GM21515 (cell line): ENCODE data around the gene USF2.

Experiments
- ATAC-seq: cut with Tn5 transposase; IDR thresholded peaks from one replicate; pipeline ENCODE4 v1.9.1; 2021; ENCODE audit not compliant: unreplicated experiment

USF2 gene

GRCh38 chr19:35264268-35265125 is 4.3 kb upstream of the USF2 start:
- no peak for ATAC-seq

GRCh38 chr19:35265126-35265899 is 3.4 kb upstream of the USF2 start:
- ATAC-seq = no peak

- ATAC-seq = no peak
These were observed 2.8 kb upstream of the USF2 start for GRCh38 chr19:35265900-35266519.

DNA sequence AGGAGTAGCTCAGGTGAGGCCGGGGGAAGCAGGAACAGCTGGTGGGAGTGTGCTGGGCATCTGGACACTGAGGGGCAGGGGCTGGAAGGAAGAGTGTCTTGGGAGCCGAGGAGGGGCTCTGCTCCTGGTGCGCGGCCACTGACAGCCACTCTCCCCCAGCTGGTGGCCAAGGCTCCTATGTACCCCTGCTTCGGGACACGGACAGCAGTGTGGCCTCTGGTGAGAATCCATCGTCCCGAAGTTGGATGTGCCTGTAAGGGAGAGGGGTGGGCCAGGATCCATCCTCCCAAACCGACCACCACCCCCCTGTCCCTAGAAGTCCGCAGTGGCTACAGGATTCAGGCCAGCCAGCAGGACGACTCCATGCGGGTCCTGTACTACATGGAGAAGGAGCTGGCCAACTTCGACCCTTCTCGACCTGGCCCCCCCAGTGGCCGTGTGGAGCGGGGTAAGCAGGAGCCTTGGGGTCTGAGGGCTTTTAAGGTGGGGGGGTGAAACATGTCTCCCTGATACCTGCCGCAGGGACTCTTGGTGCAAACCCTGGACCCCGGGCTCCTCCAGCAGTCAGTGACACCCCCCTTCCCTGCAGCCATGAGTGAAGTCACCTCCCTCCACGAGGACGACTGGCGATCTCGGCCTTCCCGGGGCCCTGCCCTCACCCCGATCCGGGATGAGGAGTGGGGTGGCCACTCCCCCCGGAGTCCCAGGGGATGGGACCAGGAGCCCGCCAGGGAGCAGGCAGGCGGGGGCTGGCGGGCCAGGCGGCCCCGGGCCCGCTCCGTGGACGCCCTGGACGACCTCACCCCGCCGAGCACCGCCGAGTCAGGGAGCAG is 2.0 kb upstream of the USF2 start:
- no peak for ATAC-seq

DNA sequence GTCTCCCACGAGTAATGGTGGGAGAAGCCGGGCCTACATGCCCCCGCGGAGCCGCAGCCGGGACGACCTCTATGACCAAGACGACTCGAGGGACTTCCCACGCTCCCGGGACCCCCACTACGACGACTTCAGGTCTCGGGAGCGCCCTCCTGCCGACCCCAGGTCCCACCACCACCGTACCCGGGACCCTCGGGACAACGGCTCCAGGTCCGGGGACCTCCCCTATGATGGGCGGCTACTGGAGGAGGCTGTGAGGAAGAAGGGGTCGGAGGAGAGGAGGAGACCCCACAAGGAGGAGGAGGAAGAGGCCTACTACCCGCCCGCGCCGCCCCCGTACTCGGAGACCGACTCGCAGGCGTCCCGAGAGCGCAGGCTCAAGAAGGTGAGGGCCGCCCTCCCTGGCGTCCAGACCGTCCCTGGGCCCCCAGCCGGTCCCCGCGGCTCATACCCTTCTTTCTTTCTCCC is 1.4 kb upstream of the USF2 start:
- no peak for ATAC-seq

DNA sequence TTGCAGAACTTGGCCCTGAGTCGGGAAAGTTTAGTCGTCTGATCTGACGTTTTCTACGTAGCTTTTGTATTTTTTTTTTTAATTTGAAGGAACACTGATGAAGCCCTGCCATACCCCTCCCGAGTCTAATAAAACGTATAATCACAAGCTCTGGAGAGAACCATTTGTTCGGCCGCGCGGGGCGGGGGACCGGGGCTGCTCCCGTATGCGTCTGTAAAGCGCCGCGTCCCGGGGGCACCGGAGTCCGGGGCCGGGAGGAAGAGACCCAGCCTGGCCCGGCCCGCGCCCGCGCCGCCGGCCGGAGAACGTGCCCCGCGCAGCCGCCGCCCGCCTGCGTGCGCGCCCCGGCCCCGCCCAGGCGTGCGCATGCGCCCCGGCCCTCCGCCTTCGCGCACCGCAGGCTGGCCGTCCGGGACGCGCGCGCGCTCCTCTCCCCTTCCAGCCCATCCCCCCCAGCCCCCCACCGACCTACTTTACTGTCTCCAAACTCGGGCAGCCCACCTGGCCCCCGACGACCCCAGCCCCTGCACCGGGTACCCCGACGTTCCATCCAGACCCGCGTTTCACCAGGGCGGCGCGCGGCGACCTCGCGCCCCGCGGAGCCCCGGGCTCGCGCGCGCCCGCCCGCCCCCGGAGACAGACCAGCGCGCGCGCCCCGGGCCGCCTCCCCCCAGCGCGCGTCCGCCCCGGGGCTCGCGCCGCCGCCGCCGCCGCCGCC is 785 bp upstream of the USF2 start:
- peak; percentile 44 for ATAC-seq

- ATAC-seq = peak; percentile 43
These were observed 816 bp downstream of the USF2 start for GRCh38 chr19:35269438-35270117.

- no peak for ATAC-seq
These were observed 1.6 kb downstream of the USF2 start for GRCh38 chr19:35270381-35270811.

DNA sequence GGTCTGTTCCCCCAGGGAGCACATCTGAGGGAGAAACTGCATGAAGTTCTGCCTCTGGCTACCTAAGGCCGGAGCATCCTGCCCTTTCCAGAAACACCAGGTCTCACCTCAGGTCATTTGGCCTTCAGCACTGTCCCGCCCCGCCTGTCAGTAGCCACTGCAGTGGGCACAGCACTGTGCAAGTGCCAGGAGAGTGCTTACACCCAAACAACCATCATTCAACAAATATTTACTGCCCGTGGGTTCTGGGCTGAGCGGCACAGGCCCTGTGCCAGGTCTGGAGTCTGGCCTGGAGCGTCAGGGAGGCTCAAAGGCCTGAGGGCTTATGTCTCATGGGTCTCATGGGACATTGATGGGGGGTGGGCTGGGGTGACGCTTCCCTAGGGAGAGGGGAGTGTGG is 2.8 kb downstream of the USF2 start:
- ATAC-seq = no peak

- ATAC-seq = no peak
These were observed 3.5 kb downstream of the USF2 start for GRCh38 chr19:35272122-35272719.

DNA sequence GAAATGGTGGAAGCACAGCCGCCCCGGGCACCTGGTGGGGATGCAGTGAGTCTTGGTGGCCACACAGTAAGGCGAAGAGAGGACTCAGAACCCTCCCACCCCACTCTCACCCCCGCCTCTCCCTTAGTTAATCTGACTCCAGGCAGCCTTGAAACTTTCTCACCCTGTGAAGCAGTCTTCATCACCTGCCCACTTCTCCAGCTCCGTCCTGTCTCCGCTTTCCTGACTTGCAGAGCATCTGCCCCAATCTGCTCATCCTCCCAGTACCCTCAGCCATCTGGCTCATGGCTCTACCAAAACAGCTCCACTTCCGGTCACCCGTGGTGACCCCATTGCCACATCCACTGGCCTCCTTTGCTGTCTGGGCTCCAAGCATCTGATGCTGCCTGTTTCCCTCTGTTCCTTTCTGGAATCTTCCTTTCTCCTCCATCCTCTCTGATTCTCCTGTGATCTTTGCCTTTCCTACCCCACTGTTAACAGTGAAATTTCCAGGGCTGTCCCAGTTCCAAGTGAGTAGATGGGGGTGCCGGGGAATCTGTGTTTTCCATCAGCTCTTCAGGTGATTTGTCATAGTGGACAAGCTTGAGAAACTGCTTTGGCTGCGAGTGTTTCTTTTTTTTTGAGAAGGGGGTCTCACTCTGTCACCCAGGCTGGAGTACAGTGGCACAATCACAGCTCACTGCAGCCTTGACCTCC is 4.3 kb downstream of the USF2 start:
- ATAC-seq = no peak

GRCh38 chr19:35273686-35274259 is 5.0 kb downstream of the USF2 start:
- no peak for ATAC-seq

- ATAC-seq = no peak
These were observed 5.6 kb downstream of the USF2 start for GRCh38 chr19:35274323-35274722.

DNA sequence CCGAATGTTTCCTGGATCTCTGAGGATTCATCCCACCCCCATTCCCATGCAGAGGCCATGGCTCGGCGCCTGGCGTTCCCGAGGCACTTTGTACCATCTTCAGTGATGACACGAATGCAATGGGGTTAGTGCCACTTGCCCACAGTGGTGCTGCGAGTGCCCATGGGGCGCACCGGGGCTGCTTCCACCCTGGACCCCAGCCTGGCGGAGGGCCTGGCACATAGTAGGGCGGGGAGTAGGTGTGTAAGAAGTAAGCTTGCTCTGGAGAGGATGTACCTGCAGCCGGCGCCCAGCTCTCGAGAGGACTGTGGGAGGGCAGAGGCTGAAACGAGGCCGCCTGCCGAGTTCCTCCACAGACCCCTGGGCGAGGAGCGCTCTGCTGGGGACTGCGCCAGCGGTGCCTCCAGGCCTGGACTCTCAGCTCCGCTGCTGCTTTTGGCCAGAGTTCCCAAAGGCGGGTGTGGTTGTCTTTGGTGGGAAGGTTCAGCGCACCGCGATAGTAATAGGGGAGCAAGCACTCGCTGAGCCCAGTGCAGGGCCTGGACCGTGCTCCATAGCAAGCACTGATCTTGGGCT is 8.0 kb downstream of the USF2 start:
- ATAC-seq = no peak

DNA sequence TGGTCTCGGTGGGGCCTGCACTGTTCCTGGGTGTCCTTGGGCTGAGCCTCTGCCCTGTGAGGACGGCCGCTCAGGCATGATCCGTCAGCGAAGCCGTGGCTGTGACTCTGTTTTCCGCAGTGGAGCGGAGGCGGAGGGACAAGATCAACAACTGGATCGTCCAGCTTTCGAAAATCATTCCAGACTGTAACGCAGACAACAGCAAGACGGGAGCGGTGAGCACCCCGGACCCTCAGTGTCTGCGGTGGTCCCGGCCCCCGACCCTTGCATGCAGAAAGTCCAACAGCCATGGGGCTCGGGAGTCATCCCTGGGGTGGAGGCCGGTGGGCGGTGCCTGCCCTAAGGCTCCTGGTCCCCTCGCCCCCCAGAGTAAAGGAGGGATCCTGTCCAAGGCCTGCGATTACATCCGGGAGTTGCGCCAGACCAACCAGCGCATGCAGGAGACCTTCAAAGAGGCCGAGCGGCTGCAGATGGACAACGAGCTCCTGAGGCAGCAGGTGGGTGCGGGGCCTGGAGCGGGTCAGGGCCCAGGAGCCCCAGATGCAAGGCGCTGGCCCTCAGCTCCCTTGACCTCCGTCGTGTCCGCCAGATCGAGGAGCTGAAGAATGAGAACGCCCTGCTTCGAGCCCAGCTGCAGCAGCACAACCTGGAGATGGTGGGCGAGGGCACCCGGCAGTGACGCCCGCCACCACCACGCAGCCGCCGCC is 10.0 kb downstream of the USF2 start:
- no peak for ATAC-seq

DNA sequence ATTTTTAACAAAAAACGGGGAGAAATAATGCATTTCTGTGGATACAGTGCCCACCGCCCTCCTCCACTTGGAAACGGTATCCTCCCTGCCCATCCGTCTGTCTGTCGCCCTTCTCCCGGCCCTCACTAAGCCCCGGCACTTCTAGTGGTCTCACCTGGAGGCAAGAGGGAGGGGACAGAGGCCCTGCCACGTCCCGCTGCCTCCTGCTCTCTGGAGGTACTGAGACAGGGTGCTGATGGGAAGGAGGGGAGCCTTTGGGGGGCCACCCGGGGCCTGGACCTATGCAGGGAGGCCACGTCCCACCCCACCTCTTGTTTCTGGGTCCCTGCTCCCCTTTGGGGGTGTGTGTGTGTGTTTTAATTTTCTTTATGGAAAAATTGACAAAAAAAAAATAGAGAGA is 10.6 kb downstream of the USF2 start:
- ATAC-seq = no peak
